Effector memory CD4-positive, alpha-beta T cell (primary cell): Measurements from ENCODE around the gene ZNF436.

Experiments
- DNase-seq, 3 donors: peaks; one replicate each; pipeline ENCODE4 v3.0.0-alpha.2; 2020
- H3K27ac ChIP-seq: 2 replicates; pipeline ENCODE4 v1.7.0; 2013; ENCODE audit warnings: mild to moderate bottlenecking, low read length, moderate library complexity; ENCODE audit not compliant: insufficient read depth, poor library complexity, severe bottlenecking
- H3K27me3 ChIP-seq: replicated peaks from 2 replicates; pipeline ENCODE4 v1.7.0; 2013; ENCODE audit warnings: mild to moderate bottlenecking, low read length; ENCODE audit not compliant: insufficient read depth, control insufficient read depth, poor library complexity, severe bottlenecking
- H3K36me3 ChIP-seq: 2 replicates; pipeline ENCODE4 v1.7.0; 2013; ENCODE audit warnings: mild to moderate bottlenecking, low read length, moderate library complexity; ENCODE audit not compliant: control insufficient read depth, insufficient read depth
- H3K4me1 ChIP-seq: 2 replicates; pipeline ENCODE4 v1.7.0; 2013; ENCODE audit warnings: low read length, mild to moderate bottlenecking; ENCODE audit not compliant: control insufficient read depth, insufficient read depth, poor library complexity, severe bottlenecking
- H3K4me3 ChIP-seq: 2 replicates; pipeline ENCODE4 v1.7.0; 2013; ENCODE audit warnings: low read length, low read depth, mild to moderate bottlenecking; ENCODE audit not compliant: insufficient read depth, poor library complexity, severe bottlenecking
- H3K9me3 ChIP-seq: 2 replicates; pipeline ENCODE4 v1.7.0; 2013; ENCODE audit warnings: mild to moderate bottlenecking, low read length, moderate library complexity; ENCODE audit not compliant: control insufficient read depth

ZNF436 gene

DNA sequence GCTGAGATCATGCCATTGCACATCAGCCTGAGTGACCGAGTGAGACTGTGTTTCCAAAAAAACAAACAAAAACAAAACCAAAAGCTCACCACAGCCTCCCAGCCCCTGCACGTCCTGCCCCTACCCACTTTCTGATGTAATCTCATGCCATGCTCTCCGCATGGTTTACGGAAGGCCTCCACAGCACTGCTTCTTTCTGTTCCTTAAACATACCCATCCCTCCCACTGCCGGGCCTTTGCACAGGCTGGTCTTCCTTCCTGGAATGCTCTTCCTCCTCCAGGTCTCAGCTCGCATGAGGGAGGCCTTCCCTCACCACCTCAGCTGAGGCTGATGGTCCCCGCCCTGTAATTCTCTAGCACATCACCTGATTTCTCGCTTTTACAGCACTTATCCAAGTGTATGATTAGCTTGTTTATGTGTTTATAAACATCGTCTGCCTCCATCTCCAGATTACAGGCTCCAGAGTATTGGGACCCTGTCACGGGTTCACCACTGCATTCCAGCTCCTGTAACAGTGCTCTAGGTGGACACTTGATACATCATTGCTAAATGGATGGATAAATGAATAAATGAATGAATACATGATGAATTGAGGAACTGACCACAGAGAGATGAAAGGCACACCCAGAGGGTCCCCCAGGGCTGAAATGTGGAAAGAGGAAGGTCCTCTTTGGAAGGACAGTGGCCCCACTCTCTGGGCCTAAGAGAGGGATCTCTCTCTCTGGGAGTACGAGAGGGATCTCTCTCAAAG, 32.8 kb upstream of the ZNF436 start:
- peaks cover 4% of the 10 kb centered on the region for H3K36me3 ChIP-seq
- H3K27ac ChIP-seq, result no peak overlapping the region
- no peak for DNase-seq
- H3K4me1 ChIP-seq, result peaks cover 5% of the 10 kb centered on the region
- H3K27me3 ChIP-seq, result no peaks in the 10 kb centered on the region
- H3K9me3 ChIP-seq, result no peaks in the 10 kb centered on the region
- H3K4me3 ChIP-seq, result no peak overlapping the region

DNA sequence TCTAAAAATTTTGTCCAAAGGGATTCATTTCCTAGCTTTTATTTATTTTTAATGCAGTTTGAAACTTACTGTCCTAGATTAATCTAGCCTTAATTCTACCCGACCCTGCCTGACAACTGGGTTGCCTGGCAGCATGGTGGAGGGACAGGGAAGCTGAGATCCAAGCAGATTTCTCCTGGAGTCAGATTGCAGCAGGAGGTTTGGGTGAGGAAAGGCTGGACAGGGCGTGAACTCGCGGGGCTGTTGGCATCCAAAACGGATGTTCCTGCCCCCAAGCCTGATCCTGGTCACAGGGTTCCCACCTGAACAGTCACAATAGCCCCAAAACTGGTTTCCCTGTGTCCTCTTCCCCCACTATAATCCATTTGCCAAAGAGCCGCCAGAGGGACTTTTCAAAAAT, 31.7 kb upstream of the ZNF436 start:
- Histone ChIP-seq H3K4me1 (peaks cover 5% of the 10 kb centered on the region), H3K4me3 (no peak overlapping the region), H3K9me3 (no peaks in the 10 kb centered on the region), H3K36me3 (peaks cover 4% of the 10 kb centered on the region), H3K27ac (no peak overlapping the region), H3K27me3 (no peaks in the 10 kb centered on the region)
- DNase-seq, result no peak

DNA sequence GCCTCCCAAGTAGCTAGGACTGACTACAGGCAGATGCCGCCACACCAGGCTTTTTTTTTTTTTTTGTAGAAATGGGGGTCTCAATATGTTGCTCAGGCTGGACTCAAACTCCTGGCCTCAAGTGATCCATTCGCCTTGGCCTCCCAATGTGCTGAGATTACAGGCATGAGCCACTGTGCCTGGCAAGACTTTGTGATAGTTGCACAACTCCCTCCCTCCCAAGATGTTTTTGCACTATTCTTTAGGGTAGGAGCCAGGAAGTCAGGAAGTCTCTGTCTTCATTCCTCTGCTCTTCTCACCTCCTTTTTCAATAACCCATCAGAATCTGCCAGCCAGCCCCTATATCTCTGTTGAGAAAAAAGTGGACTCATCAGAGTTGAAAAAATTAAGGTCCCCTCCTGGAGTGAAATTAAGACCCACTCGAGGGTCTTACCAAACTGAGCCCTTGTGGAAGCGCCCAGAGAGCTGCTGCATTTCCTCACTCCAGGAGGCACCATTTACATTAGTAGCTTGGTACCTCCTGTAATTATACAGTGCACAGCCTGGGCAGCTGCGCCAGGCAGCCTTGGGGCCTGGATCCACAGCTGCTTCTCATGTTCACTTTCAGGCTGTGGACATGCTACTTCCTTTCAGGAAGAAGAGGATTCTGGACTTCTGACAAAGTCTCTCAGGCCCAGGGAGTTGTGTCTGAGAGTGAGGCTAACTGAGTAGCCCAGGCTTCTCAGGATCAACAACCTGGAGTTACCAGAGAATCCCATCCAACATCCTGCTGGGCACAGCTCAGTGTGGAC, 30.9 kb upstream of the ZNF436 start:
- no peak overlapping the region for H3K4me3 ChIP-seq
- no peaks in the 10 kb centered on the region for H3K9me3 ChIP-seq
- H3K27ac ChIP-seq, result no peak overlapping the region
- peaks cover 4% of the 10 kb centered on the region for H3K36me3 ChIP-seq
- no peaks in the 10 kb centered on the region for H3K27me3 ChIP-seq
- no peak for DNase-seq
- peaks cover 5% of the 10 kb centered on the region for H3K4me1 ChIP-seq

DNA sequence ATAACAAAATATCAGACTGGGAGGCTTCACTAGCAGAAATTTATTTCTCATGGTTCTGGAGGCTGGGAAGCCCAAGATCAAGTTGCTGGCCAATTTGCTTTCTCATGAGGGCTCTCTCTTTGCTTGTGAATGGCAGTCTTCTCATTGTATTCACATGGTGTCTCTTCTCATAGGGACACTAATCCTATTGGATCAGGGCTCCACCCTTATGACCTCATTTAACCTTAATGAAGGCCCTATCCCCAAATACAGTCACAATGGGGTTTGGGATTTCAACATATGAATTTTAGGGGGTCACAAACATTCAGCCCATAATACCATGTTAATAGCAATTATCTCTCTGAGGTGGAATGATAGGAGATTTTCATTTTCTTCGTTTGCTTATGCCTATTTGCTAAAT, 29.6 kb upstream of the ZNF436 start:
- no peak for DNase-seq
- Histone ChIP-seq H3K4me3 (no peak overlapping the region), H3K27ac (no peak overlapping the region), H3K36me3 (peaks cover 4% of the 10 kb centered on the region), H3K9me3 (no peaks in the 10 kb centered on the region), H3K27me3 (no peaks in the 10 kb centered on the region), H3K4me1 (peaks cover 5% of the 10 kb centered on the region)

DNA sequence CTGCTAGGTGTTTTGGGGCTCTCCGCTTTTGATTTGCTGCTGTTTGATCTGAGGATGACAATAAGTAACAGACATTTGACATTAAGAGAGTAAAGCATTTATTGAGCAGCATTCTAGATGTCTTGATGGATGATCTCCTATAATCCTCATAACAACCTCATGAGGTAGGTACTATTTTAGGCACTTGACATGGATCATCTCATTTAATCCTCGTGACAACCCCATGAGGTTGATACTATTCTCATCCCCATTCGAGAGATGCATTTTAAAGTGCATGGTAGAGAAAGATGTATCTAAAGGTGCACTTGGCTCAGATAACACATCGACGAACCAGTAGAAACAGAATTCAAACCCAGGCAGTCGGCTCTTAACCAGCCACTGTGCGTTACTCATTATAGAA, 28.3 kb upstream of the ZNF436 start:
- no peak for DNase-seq
- Histone ChIP-seq H3K4me3 (no peak overlapping the region), H3K36me3 (peaks cover 4% of the 10 kb centered on the region), H3K27me3 (no peaks in the 10 kb centered on the region), H3K4me1 (no peaks in the 10 kb centered on the region), H3K27ac (no peak overlapping the region), H3K9me3 (no peaks in the 10 kb centered on the region)

DNA sequence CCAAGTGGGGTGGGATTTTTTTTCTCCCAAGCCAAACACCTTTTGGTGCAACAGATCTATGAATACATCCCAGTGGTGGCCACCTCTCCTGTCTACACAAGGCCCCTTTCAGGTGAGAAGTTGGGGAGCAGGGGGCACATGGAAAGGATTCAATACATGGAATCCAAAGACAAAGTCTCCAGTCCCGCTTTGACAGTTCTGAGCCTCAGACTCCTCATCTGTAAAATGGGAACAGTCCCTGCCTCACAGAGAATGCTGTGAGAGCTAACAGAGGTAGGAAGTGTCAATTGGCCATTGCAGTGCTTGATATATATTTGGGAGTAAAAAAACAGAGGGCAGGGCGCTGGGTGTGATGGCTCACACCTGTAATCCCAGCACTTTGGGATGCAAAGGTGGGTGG, 26.7 kb upstream of the ZNF436 start:
- Histone ChIP-seq H3K27ac (no peak overlapping the region), H3K9me3 (no peaks in the 10 kb centered on the region), H3K36me3 (no peaks in the 10 kb centered on the region), H3K4me3 (no peak overlapping the region), H3K27me3 (no peaks in the 10 kb centered on the region), H3K4me1 (no peaks in the 10 kb centered on the region)
- no peak for DNase-seq

DNA sequence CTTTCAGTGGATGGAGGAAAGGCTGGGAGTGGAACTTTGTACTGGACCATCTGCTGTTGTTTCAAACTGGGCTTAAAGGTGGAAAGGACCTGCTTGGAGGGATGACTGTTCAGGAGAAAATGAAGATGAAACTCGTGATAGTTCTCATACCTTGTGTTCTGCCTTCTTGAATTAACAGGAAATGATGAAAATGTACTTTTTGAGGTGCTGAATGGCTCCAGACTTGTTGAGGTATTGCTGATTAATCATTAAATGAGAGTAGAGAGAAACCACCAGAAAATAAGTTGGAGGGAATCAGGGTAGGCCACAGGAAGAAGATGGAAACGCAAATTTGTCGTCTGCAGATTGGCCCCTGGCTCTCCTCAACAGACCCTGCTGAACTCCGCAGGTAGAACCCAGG, 26.2 kb upstream of the ZNF436 start:
- H3K36me3 ChIP-seq, result no peaks in the 10 kb centered on the region
- H3K4me1 ChIP-seq, result no peaks in the 10 kb centered on the region
- no peaks in the 10 kb centered on the region for H3K27me3 ChIP-seq
- no peak overlapping the region for H3K4me3 ChIP-seq
- no peak for DNase-seq
- H3K27ac ChIP-seq, result no peak overlapping the region
- no peaks in the 10 kb centered on the region for H3K9me3 ChIP-seq

DNA sequence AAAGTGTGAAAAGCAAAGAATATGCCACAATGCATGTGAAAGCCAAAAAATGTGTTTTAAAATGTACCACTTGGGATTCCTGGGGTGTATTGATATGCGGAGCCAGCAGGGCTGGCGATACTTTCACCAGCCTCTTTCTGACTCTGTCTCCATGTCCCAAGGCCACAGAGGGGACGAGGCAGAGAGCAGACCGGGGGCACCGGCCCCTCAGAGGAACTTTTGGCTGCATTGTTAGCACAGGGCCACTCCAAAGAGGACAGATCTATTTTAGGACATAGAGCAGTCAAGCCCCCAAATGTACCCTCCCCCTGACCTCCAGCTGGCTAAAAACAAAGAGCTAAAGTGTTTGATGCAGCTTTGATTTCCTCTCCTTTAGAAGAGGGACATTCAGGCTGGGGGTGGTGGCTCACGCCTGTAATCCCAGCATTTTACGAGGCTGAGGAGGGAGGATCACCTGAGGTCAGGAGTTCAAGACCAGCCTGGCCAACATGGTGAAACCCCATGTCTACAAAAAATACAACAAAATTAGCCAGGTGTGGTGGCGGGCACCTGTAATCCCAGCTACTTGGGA, 25.6 kb upstream of the ZNF436 start:
- Histone ChIP-seq H3K27ac (no peak overlapping the region), H3K4me3 (no peak overlapping the region)
- no peak for DNase-seq

DNA sequence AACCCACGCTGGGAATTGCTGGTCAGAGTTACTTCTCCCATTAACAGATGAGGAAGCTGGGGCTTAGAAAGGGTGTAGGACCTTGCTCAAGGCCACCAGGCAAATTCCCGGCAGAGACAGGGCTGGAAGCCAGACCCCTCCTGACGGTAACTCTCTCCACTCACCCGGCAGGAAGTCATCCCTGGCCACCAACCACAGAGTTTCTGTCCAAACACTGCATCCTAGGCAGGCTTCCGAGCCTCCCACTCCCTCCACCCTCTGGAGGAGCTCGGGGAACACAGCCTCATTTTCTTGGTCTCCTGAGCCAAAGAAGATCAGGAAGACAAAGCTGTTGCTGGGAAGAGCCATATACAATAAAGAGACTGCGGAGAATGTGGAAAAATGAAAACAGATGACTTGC, 25.0 kb upstream of the ZNF436 start:
- no peak overlapping the region for H3K27ac ChIP-seq
- H3K4me1 ChIP-seq, result no peaks in the 10 kb centered on the region
- no peaks in the 10 kb centered on the region for H3K36me3 ChIP-seq
- H3K9me3 ChIP-seq, result no peaks in the 10 kb centered on the region
- no peaks in the 10 kb centered on the region for H3K27me3 ChIP-seq
- no peak for DNase-seq
- H3K4me3 ChIP-seq, result no peak overlapping the region

More for the DNA sequence above, 25.6 kb upstream of the ZNF436 start:
- H3K9me3 ChIP-seq, result no peaks in the 10 kb centered on the region
- no peaks in the 10 kb centered on the region for H3K36me3 ChIP-seq
- no peaks in the 10 kb centered on the region for H3K27me3 ChIP-seq
- no peaks in the 10 kb centered on the region for H3K4me1 ChIP-seq

DNA sequence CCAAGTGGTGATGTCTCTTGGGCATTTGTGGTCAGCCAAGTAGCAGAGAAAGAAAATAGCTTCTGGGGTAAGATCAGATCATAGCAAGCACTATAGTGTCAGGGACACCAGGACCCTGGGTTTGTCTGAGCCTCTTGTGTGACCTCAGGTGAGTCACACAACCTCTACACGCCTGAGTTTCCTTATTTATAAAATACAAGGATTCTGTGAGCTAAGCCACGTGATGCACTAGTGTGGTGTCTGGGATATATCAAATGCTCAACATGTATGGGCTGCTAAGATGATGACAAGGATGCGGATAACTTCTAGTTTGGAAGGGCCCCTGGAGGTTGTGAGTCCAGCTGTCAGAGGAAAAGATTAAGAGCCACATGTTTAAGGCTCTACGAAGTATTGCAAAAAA, 24.5 kb upstream of the ZNF436 start:
- Histone ChIP-seq H3K27me3 (no peaks in the 10 kb centered on the region), H3K9me3 (no peaks in the 10 kb centered on the region), H3K27ac (no peak overlapping the region), H3K4me3 (no peak overlapping the region), H3K4me1 (no peaks in the 10 kb centered on the region), H3K36me3 (no peaks in the 10 kb centered on the region)
- DNase-seq, result no peak
